HepG2 (cell line): ENCODE measurements around the gene GBA2. TPM values are rescaled to one million over a fixed set of nuclear protein-coding genes. Genes with fewer than 3 reads are reported as not detected.

Source experiments
- ATAC-seq: fragments of 200-7000 bp; cut with Tn5 transposase; 3 replicates; pipeline ENCODE4 v1.9.1; 2020; ENCODE audit warnings: mild to moderate bottlenecking, moderate library complexity
- BruUV-seq: library from RNA; stranded (reverse); fragments of 400-500 nt; replicated peaks from 2 replicates; lab custom pipeline; 2021; lab: Mats Ljungman, UMichigan
- CTCF ChIA-PET: fragments of 300-600 bp; formaldehyde crosslinking; extraction: SDS; loops from one replicate; lab custom pipeline; 2021; ENCODE audit warnings: low total read pairs, inconsistent platforms, low intra/inter-chr PET ratio; lab: Yijun Ruan, JAX
- POLR2A ChIA-PET: fragments of 350-600 bp; sonication (Branson Sonifier 250); formaldehyde crosslinking; loops from one replicate; lab custom pipeline; 2020; ENCODE audit warnings: antibody characterized with exemption, inconsistent platforms; lab: Yijun Ruan, JAX
- DNase-seq: peaks from one replicate; pipeline ENCODE4 v3.0.0-alpha.2; 2015; ENCODE audit warnings: low spot score
- FAIRE-seq: peaks from 3 replicates; lab custom pipeline; 2011; peaks lifted over from hg19 to GRCh38; lab: Jason Lieb, UNC
- H2AFZ ChIP-seq: one replicate; pipeline ENCODE4 v1.6.1; 2011; ENCODE audit warnings: low read length, inconsistent platforms
- H3K27ac ChIP-seq: fragments of 300-600 bp; 3 replicates; pipeline ENCODE4 v1.8.0; 2011; ENCODE audit warnings: mixed run types, mild to moderate bottlenecking, mixed read lengths, low read length, inconsistent platforms; ENCODE audit not compliant: insufficient read depth; ENCODE audit errors: extremely low read length
- H3K27me3 ChIP-seq, 2 experiments: fragments of 200-600 bp in 1 of 2; 2 replicates in 1 of 2; 3 replicates in 1 of 2; pipeline versions ENCODE4 v1.6.0 to v1.8.0; 2011; ENCODE audit warnings: low read length in 2 of 2, mild to moderate bottlenecking in 2 of 2, moderate library complexity in 2 of 2, inconsistent platforms in 1 of 2; ENCODE audit not compliant: insufficient read depth in 2 of 2, control insufficient read depth in 1 of 2
- H3K36me3 ChIP-seq, 2 experiments: fragments of 200-600 bp in 1 of 2; replicated peaks in 1 of 2; 2 replicates in 1 of 2; 3 replicates in 1 of 2; pipeline versions ENCODE4 v1.5.1 to v1.8.0; 2011; ENCODE audit warnings: low read length in 2 of 2, inconsistent platforms in 1 of 2; ENCODE audit not compliant: insufficient read depth in 2 of 2, control insufficient read depth in 1 of 2
- H3K4me1 ChIP-seq: 2 replicates; pipeline ENCODE4 v1.5.1; 2012; ENCODE audit warnings: low read length, inconsistent platforms; ENCODE audit not compliant: insufficient read depth
- H3K4me2 ChIP-seq: 2 replicates; pipeline ENCODE4 v1.6.0; 2011; ENCODE audit warnings: low read depth, low read length, inconsistent platforms
- H3K4me3 ChIP-seq, 3 experiments: fragments of 200-600 bp in 1 of 3; sonication (generic), shearing (Covaris generic) in 1 of 3; replicated peaks in 1 of 3; 2 replicates each; pipeline ENCODE4 v1.5.1; 2011 to 2016; ENCODE audit warnings: low read length in 3 of 3, inconsistent platforms in 2 of 3, low read depth in 2 of 3, mild to moderate bottlenecking in 2 of 3, control low read depth in 1 of 3, mixed read lengths in 1 of 3; ENCODE audit not compliant: insufficient read depth in 1 of 3
- H3K79me2 ChIP-seq: one replicate; pipeline ENCODE4 v1.6.1; 2011; ENCODE audit warnings: low read length, inconsistent platforms; ENCODE audit not compliant: insufficient read depth
- H3K9ac ChIP-seq: 2 replicates; pipeline ENCODE4 v1.6.0; 2011; ENCODE audit warnings: mild to moderate bottlenecking, low read depth, low read length, inconsistent platforms; ENCODE audit not compliant: insufficient read depth
- H3K9me3 ChIP-seq: 2 replicates; pipeline ENCODE4 v1.5.1; 2012; ENCODE audit warnings: mild to moderate bottlenecking, low read length
- H4K20me1 ChIP-seq: 2 replicates; pipeline ENCODE4 v1.6.0; 2011; ENCODE audit warnings: inconsistent platforms, mild to moderate bottlenecking, low read length, moderate library complexity; ENCODE audit not compliant: insufficient read depth
- PRDM10 ChIP-seq: sonication (generic); formaldehyde crosslinking; IDR thresholded peaks from 2 replicates; pipeline ENCODE4 v1.4.0; 2020; ENCODE audit warnings: low read depth, missing genetic modification reagents
- TOPORS ChIP-seq: sonication (generic); formaldehyde crosslinking; IDR thresholded peaks from 2 replicates; pipeline ENCODE4 v1.8.0; 2023; ENCODE audit warnings: mild to moderate bottlenecking, missing genetic modification reagents
- ZNF713 ChIP-seq: sonication (generic); formaldehyde crosslinking; IDR thresholded peaks from 2 replicates; pipeline ENCODE4 v1.4.0; 2020; ENCODE audit warnings: mild to moderate bottlenecking, missing genetic modification reagents
- ZNF747 ChIP-seq: sonication (generic); formaldehyde crosslinking; IDR thresholded peaks from 2 replicates; pipeline ENCODE4 v1.8.1; 2023; ENCODE audit warnings: missing genetic modification reagents, mild to moderate bottlenecking, borderline replicate concordance
- ZNF816 ChIP-seq: sonication (generic); formaldehyde crosslinking; IDR thresholded peaks from 2 replicates; pipeline ENCODE4 v1.8.0; 2022; ENCODE audit warnings: missing genetic modification reagents, mild to moderate bottlenecking, borderline replicate concordance
- WGBS: methylation state at CpG from one replicate; pipeline ENCODE4 v1.1.6; 2017; ENCODE audit warnings: low lambda C conversion rate; 5-methylcytosine and 5-hydroxymethylcytosine counted together
- in situ Hi-C: cut with HindIII; loops from 2 replicates; pipeline ENCODE4 v1.10.0; 2017; ENCODE audit warnings: low pct_unique_long_range_greater_than_20kb; ENCODE audit not compliant: extremely low pct_ligation_motif_present
- intact Hi-C: fragments of 100-400 bp; cut with micrococcal nuclease; formaldehyde crosslinking; loops from one replicate; pipeline ENCODE4 v1.10.0; 2022; ENCODE audit not compliant: unreplicated experiment
- polyA plus RNA-seq, 8 experiments: library from polyadenylated mRNA; depleted of rRNA in 3 of 8; stranded (reverse) in 7 of 8; unstranded in 1 of 8; fragments of >200 nt; fragmentation: Illumina TruSeq in 4 of 8; extraction: Trizol in 4 of 8; gene quantifications; 2 replicates each; pipeline versions ENCODE4 v1.2.1 to v1.2.3, GENCODE V29; 2011 to 2016; ENCODE audit warnings: low read depth in 4 of 8, missing spikeins in 1 of 8, mixed read lengths in 1 of 8; ENCODE audit not compliant: insufficient read depth in 1 of 8
- total RNA-seq, 5 experiments: library from RNA; depleted of rRNA; stranded (reverse); fragments of >200 nt; fragmentation: Illumina TruSeq; extraction: Trizol; gene quantifications; 2 replicates each; pipeline ENCODE4 v1.2.3, GENCODE V29; 2016; ENCODE audit warnings: low read depth in 1 of 5

GBA2 gene
- total and polyA plus RNA-seq, 2 of the 13 experiments (the other 11 are each of a cell fraction or from before 2014, with no cell fraction given) = 37.5 to 86.1 TPM

GRCh38 chr9:35697486-35697885 is 51.5 kb downstream of the GBA2 start:
- POLR2A ChIA-PET = interaction anchor here (0.9 to 2.3 kb wide), 6 partner anchors 9 to 51 kb away, joined by 5 to 12 read pairs (median 9); partner anchors contain the start of genes CREB3, GBA2, RGP1 and TLN1
- no peak overlapping the region for H3K4me3 ChIP-seq
- no peak overlapping the region for H3K4me2 ChIP-seq
- TSS peak; percentile 68 for BruUV-seq
- peaks cover 27 to 55% of the 10 kb centered on the region in 2 experiments for H3K36me3 ChIP-seq
- DNase-seq (no peak), FAIRE-seq (no peak), ATAC-seq (no peak)
- no peak overlapping the region for H3K27ac ChIP-seq
- no peak overlapping the region for H2AFZ ChIP-seq
- no peaks in the 10 kb centered on the region for H4K20me1 ChIP-seq
- no peaks in the 10 kb centered on the region for H3K9me3 ChIP-seq
- H3K79me2 ChIP-seq = no peaks in the 10 kb centered on the region
- TF ChIP-seq ZNF747 (no peak), ZNF713 (CRISPR knock-in tag) (no peak), TOPORS (no peak), ZNF816 (CRISPR knock-in tag) (no peak), PRDM10 (CRISPR knock-in tag) (no peak)
- H3K4me1 ChIP-seq = peaks cover 17% of the 10 kb centered on the region
- H3K27me3 ChIP-seq = no peaks in the 10 kb centered on the region
- WGBS = 97% methylated on average over 11 of the region's 14 CpGs
- in situ Hi-C loops (loop anchor here (5.0 kb wide), 1 partner anchor 35 kb away; no protein-coding TSS in a partner anchor), intact Hi-C loops (loop anchor here (2.0 to 10.0 kb wide), 2 partner anchors 37 to 53 kb away; no protein-coding TSS in a partner anchor)
- CTCF ChIA-PET = interaction anchor here (1.5 kb wide), 1 partner anchor 32 kb away, joined by 5 read pairs; the partner anchor contains the start of gene ARHGEF39
- H3K9ac ChIP-seq = no peak overlapping the region
